Measurements from ENCODE around the gene SND1. TPM values are rescaled to one million over a fixed set of nuclear protein-coding genes. Genes with fewer than 3 reads are reported as not detected.
A peak's percentile ranks its signal among the peaks of the same experiment; 100 is the strongest.

SND1 gene
- polyA plus RNA-seq, 4 donors, result 47.2 to 148 (median 92.2) TPM

- Histone ChIP-seq H3K36me3 (ENCODE audit: control insufficient read depth in 3 of 3, insufficient read depth in 2 of 3, low read depth in 1 of 3, low read length in 3 of 3) (no peaks in the 10 kb centered on the region), H3K4me1 (ENCODE audit: control insufficient read depth in 3 of 3, insufficient read depth in 2 of 3, low read depth in 1 of 3, low read length in 2 of 3) (no peaks in the 10 kb centered on the region), H3K27ac (ENCODE audit: low read depth in 1 of 3, low read length in 2 of 3) (peak overlapping the region in 1 of 3 donors; percentile 7), H3K4me3 (ENCODE audit: low read depth in 1 of 3, low read length in 3 of 3) (no peak overlapping the region), H3K27me3 (ENCODE audit: control insufficient read depth in 3 of 3, insufficient read depth in 3 of 3, low read length in 3 of 3) (peaks cover 3 to 45% (median 8%) of the 10 kb centered on the region in 3 donors), H3K9me3 (ENCODE audit: control insufficient read depth in 2 of 2, insufficient read depth in 1 of 2, low read depth in 1 of 2, low read length in 1 of 2) (no peaks in the 10 kb centered on the region)
- FAIRE-seq (no peak), DNase-seq (peak in 1 of 2 donors; percentile 30)
- WGBS, 3 donors, result 8 to 11% (median 9%) methylated on average over 24 to 27 of the region's 27 CpGs
Measured at GRCh38 chr7:127619681-127620405, 32.2 kb upstream of the SND1 start.

DNA sequence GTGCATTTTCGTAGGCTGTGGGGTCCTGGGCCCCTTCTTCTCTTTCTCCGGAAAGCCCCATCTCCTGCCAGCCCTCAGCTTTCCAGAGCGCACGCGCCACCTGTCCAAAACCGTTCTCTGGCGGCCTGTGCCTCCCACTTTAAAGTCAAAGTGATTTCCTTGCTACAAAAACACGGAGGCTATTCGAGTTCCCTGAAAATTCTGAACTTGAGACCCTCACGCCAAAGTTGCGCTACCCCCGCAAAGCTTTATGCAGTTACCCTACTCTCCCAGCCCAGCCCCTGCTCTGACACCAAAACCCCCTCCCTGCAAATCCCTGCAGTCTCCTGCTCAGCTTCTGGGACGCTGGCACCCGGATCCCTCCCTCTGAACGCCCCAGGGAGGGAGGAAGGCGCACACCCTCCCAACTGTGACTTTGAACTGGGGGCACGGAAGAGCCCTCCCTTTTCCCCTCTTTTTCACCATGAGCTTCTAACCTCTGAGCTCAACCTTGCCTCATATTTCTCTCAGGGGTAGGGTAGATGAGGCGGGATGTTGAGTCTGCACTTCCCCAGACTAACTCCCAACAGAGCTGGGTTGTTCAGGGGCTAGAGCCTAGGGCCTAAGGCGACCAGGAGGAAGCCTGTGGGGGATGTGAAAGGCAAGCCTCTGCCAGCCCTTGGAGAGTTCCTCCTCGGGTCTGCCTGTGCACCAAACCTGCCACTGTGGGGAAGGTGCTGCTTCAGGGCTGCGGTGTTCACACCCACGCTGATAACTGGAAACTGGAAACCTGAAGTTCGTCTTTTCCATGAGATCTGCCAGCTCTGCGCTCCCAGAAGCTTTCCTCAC, 31.4 kb upstream of the SND1 start:
- Histone ChIP-seq H3K27me3 (ENCODE audit: control insufficient read depth in 3 of 3, insufficient read depth in 3 of 3, low read length in 3 of 3) (peaks cover 3 to 45% (median 8%) of the 10 kb centered on the region in 3 donors), H3K27ac (ENCODE audit: low read depth in 1 of 3, low read length in 2 of 3) (no peak overlapping the region), H3K4me1 (ENCODE audit: control insufficient read depth in 3 of 3, insufficient read depth in 2 of 3, low read depth in 1 of 3, low read length in 2 of 3) (no peaks in the 10 kb centered on the region), H3K36me3 (ENCODE audit: control insufficient read depth in 3 of 3, insufficient read depth in 2 of 3, low read depth in 1 of 3, low read length in 3 of 3) (no peaks in the 10 kb centered on the region), H3K4me3 (ENCODE audit: low read depth in 1 of 3, low read length in 3 of 3) (no peak overlapping the region), H3K9me3 (ENCODE audit: control insufficient read depth in 2 of 2, insufficient read depth in 1 of 2, low read depth in 1 of 2, low read length in 1 of 2) (no peaks in the 10 kb centered on the region)
- WGBS, 3 donors, result 4 to 7% (median 4%) methylated on average over 23 to 24 of the region's 24 CpGs
- FAIRE-seq (no peak), DNase-seq (no peak)

GRCh38 chr7:127625331-127625730, 26.7 kb upstream of the SND1 start:
- DNase-seq (no peak), FAIRE-seq (no peak)
- Histone ChIP-seq H3K4me3 (ENCODE audit: low read depth in 1 of 3, low read length in 3 of 3) (no peak overlapping the region), H3K27me3 (ENCODE audit: control insufficient read depth in 3 of 3, insufficient read depth in 3 of 3, low read length in 3 of 3) (peaks cover 0 to 9% (median 2%) of the 10 kb centered on the region in 3 donors), H3K36me3 (ENCODE audit: control insufficient read depth in 3 of 3, insufficient read depth in 2 of 3, low read depth in 1 of 3, low read length in 3 of 3) (no peaks in the 10 kb centered on the region), H3K27ac (ENCODE audit: low read depth in 1 of 3, low read length in 2 of 3) (no peak overlapping the region), H3K4me1 (ENCODE audit: control insufficient read depth in 3 of 3, insufficient read depth in 2 of 3, low read depth in 1 of 3, low read length in 2 of 3) (no peaks in the 10 kb centered on the region), H3K9me3 (ENCODE audit: control insufficient read depth in 2 of 2, insufficient read depth in 1 of 2, low read depth in 1 of 2, low read length in 1 of 2) (no peaks in the 10 kb centered on the region)

- WGBS, 3 donors, result 35 to 60% (median 50%) methylated on average over 3 of the region's 3 CpGs
- Histone ChIP-seq H3K4me3 (ENCODE audit: low read depth in 1 of 3, low read length in 3 of 3) (no peak overlapping the region), H3K27ac (ENCODE audit: low read depth in 1 of 3, low read length in 2 of 3) (no peak overlapping the region), H3K4me1 (ENCODE audit: control insufficient read depth in 3 of 3, insufficient read depth in 2 of 3, low read depth in 1 of 3, low read length in 2 of 3) (no peaks in the 10 kb centered on the region), H3K27me3 (ENCODE audit: control insufficient read depth in 3 of 3, insufficient read depth in 3 of 3, low read length in 3 of 3) (no peaks in the 10 kb centered on the region), H3K36me3 (ENCODE audit: control insufficient read depth in 3 of 3, insufficient read depth in 2 of 3, low read depth in 1 of 3, low read length in 3 of 3) (no peaks in the 10 kb centered on the region), H3K9me3 (ENCODE audit: control insufficient read depth in 2 of 2, insufficient read depth in 1 of 2, low read depth in 1 of 2, low read length in 1 of 2) (no peaks in the 10 kb centered on the region)
- DNase-seq (no peak), FAIRE-seq (no peak)
Measured at GRCh38 chr7:127628445-127628844, 23.5 kb upstream of the SND1 start.

DNA sequence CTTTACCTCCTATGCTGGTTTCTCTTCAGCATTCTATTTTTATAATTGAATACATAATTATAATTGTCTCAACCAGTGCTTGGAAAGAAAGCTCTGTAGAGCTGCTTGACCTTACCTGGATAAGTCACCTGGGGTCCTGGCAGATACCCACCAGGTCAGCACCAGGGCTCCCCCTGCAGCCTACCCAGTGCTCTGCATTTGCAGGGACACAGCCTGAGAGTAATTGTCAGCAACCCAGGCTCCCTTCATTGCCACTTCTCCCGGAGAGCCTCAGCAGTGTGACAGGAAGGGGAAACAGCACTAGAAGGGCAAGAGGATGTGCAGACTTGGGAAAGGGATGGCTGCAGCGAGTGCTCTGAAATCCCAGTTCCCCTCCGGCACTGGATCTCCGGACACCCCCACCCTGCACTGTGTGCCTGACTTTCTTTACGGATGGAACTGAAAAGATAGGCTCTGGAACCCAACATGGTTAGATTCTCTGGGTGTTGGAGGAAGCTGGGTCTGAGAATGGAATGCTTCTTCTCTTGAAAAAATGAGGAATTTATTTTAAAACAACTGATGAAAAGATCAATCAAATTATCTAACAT, 22.6 kb upstream of the SND1 start:
- H3K4me3 ChIP-seq (ENCODE audit: low read depth in 1 of 3, low read length in 3 of 3), result no peak overlapping the region
- H3K27me3 ChIP-seq (ENCODE audit: control insufficient read depth in 3 of 3, insufficient read depth in 3 of 3, low read length in 3 of 3), result no peaks in the 10 kb centered on the region
- DNase-seq (peak; percentile 35 to 46), FAIRE-seq (no peak)
- H3K4me1 ChIP-seq (ENCODE audit: control insufficient read depth in 3 of 3, insufficient read depth in 2 of 3, low read depth in 1 of 3, low read length in 2 of 3), result no peaks in the 10 kb centered on the region
- no peaks in the 10 kb centered on the region for H3K9me3 ChIP-seq (ENCODE audit: control insufficient read depth in 2 of 2, insufficient read depth in 1 of 2, low read depth in 1 of 2, low read length in 1 of 2)
- H3K36me3 ChIP-seq (ENCODE audit: control insufficient read depth in 3 of 3, insufficient read depth in 2 of 3, low read depth in 1 of 3, low read length in 3 of 3), result no peaks in the 10 kb centered on the region
- no peak overlapping the region for H3K27ac ChIP-seq (ENCODE audit: low read depth in 1 of 3, low read length in 2 of 3)
- WGBS, 3 donors, result 5 to 19% (median 16%) methylated on average over 5 of the region's 5 CpGs

- no peak overlapping the region for H3K4me3 ChIP-seq (ENCODE audit: low read depth in 1 of 3, low read length in 3 of 3)
- WGBS, 3 donors, result 78 to 88% (median 84%) methylated on average over 7 of the region's 7 CpGs
- no peak for FAIRE-seq
- no peaks in the 10 kb centered on the region for H3K4me1 ChIP-seq (ENCODE audit: control insufficient read depth in 3 of 3, insufficient read depth in 2 of 3, low read depth in 1 of 3, low read length in 2 of 3)
- H3K9me3 ChIP-seq (ENCODE audit: control insufficient read depth in 2 of 2, insufficient read depth in 1 of 2, low read depth in 1 of 2, low read length in 1 of 2), result no peaks in the 10 kb centered on the region
- DNase-seq, result no peak
- no peak overlapping the region for H3K27ac ChIP-seq (ENCODE audit: low read depth in 1 of 3, low read length in 2 of 3)
- H3K27me3 ChIP-seq (ENCODE audit: control insufficient read depth in 3 of 3, insufficient read depth in 3 of 3, low read length in 3 of 3), result no peaks in the 10 kb centered on the region
- H3K36me3 ChIP-seq (ENCODE audit: control insufficient read depth in 3 of 3, insufficient read depth in 2 of 3, low read depth in 1 of 3, low read length in 3 of 3), result no peaks in the 10 kb centered on the region
Measured at GRCh38 chr7:127632276-127632910, 19.6 kb upstream of the SND1 start.

DNA sequence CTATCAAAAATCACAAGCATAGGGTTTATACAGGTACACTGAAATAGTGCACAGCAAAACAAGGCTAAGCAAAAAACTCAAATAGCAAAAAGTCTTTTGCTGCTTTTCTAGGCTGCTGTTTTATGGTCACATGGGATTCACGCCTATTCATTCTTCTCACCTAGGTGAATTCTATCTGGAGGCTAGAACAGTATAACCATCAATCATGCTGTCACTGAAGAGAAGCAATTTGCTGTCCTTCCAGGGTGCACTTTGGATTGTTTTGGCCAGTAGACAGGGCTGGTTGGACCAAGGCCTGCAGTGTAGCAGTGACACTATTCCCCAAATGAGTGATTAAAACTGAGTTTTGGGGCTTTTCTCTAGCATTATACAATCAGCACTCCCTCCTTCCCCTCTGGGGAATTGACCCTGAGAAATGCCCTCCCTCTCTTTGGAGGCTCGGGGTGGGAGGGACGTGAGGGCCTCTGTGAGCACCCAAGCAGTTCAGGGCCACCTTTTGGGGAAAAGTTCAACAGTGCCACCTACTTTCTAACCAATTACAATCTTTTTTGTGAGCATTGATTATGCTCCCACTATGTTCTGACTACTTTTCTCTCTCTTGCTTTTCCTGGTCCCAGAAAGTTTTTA, 16.2 kb upstream of the SND1 start:
- H3K4me1 ChIP-seq (ENCODE audit: control insufficient read depth in 3 of 3, insufficient read depth in 2 of 3, low read depth in 1 of 3, low read length in 2 of 3), result no peaks in the 10 kb centered on the region
- no peaks in the 10 kb centered on the region for H3K27me3 ChIP-seq (ENCODE audit: control insufficient read depth in 3 of 3, insufficient read depth in 3 of 3, low read length in 3 of 3)
- H3K27ac ChIP-seq (ENCODE audit: low read depth in 1 of 3, low read length in 2 of 3), result no peak overlapping the region
- no peaks in the 10 kb centered on the region for H3K9me3 ChIP-seq (ENCODE audit: control insufficient read depth in 2 of 2, insufficient read depth in 1 of 2, low read depth in 1 of 2, low read length in 1 of 2)
- FAIRE-seq (no peak), DNase-seq (peak in 1 of 2 donors; percentile 17)
- H3K4me3 ChIP-seq (ENCODE audit: low read depth in 1 of 3, low read length in 3 of 3), result no peak overlapping the region
- 20 to 49% (median 29%) methylated on average over 3 of the region's 3 CpGs for WGBS, 3 donors
- no peaks in the 10 kb centered on the region for H3K36me3 ChIP-seq (ENCODE audit: control insufficient read depth in 3 of 3, insufficient read depth in 2 of 3, low read depth in 1 of 3, low read length in 3 of 3)

- no peak for FAIRE-seq
Measured at GRCh38 chr7:127638197-127638596, 13.8 kb upstream of the SND1 start.

More at GRCh38 chr7:127638197-127638596, 13.8 kb upstream of the SND1 start:
- no peak for DNase-seq
- Histone ChIP-seq H3K27me3 (ENCODE audit: control insufficient read depth in 3 of 3, insufficient read depth in 3 of 3, low read length in 3 of 3) (no peaks in the 10 kb centered on the region), H3K4me1 (ENCODE audit: control insufficient read depth in 3 of 3, insufficient read depth in 2 of 3, low read depth in 1 of 3, low read length in 2 of 3) (no peaks in the 10 kb centered on the region), H3K36me3 (ENCODE audit: control insufficient read depth in 3 of 3, insufficient read depth in 2 of 3, low read depth in 1 of 3, low read length in 3 of 3) (no peaks in the 10 kb centered on the region), H3K27ac (ENCODE audit: low read depth in 1 of 3, low read length in 2 of 3) (no peak overlapping the region), H3K4me3 (ENCODE audit: low read depth in 1 of 3, low read length in 3 of 3) (no peak overlapping the region), H3K9me3 (ENCODE audit: control insufficient read depth in 2 of 2, insufficient read depth in 1 of 2, low read depth in 1 of 2, low read length in 1 of 2) (no peaks in the 10 kb centered on the region)
